Kidney tubule cell (primary cell): Measurements from ENCODE around the gene BUB1B.
A peak's percentile ranks its signal among the peaks of the same experiment; 100 is the strongest.

Source experiments
- DNase-seq: peaks from one replicate; pipeline ENCODE4 v3.0.0-alpha.2; 2018; ENCODE audit warnings: low spot score

BUB1B gene

DNA sequence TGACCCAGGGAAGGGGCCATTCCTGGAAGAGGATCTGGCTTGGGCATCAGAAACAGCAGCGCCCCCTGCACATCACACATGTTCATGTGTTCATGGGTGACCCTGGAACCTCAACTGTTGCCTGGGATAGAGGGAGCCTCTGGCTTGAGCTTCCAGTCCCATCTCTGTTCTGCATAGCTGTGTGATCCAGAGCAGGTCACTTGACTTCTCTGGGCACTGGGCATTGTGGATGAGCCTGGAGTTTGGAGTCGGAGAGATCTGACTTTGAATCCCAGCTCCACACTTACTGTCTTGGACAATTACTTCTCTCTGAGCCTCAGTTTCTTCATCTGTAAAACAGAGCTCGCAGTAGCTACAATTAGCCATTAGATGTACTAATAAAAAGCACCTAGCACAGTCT, 93.6 kb downstream of the BUB1B start:
- DNase-seq: no peak

GRCh38 chr15:40255033-40255432, 94.2 kb downstream of the BUB1B start:
- DNase-seq: no peak

DNA sequence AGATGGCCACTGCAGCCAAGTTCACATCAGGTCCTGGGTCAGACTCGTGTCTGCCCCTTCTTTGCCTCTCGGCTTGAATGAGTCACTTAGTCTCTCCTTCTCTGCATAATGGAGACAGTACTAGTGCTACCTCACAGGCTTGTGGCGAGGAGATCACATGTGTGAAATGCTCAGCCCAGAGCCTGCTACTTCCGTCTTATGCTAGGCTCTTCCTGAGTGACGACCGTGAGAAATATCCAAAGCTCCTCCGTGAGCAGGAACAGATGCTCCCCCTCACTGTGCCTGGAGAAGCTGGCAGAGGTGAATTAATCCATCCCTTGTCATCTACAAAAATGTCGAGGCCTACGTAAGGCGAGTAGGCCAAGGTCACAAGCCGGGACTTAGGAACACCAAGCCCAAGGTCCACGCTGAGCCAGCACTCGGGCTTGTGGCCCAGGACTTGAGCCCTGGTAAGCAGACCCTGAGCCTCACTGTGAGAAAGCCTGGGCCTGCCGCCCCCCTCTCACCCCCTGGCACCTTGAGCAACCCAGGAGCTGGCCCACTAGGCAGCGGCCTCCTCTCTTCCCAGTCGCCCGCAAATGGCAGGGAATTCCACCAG, 95.9 kb downstream of the BUB1B start:
- DNase-seq: peak; percentile 55

GRCh38 chr15:40257656-40258450, 97.0 kb downstream of the BUB1B start:
- peak; percentile 24 for DNase-seq

GRCh38 chr15:40258544-40258943, 97.7 kb downstream of the BUB1B start:
- DNase-seq: peak; percentile 34

GRCh38 chr15:40259021-40259420, 98.2 kb downstream of the BUB1B start:
- DNase-seq: no peak

GRCh38 chr15:40263024-40263754, 102.3 kb downstream of the BUB1B start:
- DNase-seq: no peak

GRCh38 chr15:40264321-40265153, 103.7 kb downstream of the BUB1B start:
- no peak for DNase-seq

DNA sequence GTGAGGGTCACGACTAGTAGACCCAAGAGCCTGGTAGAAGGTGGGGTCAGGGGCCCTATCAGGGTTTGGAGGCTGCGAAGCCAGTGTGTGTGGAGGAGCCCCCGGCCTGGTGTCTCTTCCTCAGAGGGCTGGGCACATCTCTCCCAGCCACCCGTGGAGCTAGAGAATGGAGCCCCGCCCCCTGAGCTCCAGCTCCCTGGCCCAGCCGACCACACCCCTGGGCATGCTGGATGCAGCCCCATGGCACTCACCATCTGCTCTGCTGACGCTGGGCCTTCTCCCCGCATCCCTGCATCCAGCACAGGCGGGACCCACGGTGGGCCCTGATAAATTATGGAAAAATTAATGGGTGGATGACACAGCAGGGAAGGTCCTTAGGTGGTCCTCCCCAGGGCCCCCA, 104.5 kb downstream of the BUB1B start:
- DNase-seq: no peak

DNA sequence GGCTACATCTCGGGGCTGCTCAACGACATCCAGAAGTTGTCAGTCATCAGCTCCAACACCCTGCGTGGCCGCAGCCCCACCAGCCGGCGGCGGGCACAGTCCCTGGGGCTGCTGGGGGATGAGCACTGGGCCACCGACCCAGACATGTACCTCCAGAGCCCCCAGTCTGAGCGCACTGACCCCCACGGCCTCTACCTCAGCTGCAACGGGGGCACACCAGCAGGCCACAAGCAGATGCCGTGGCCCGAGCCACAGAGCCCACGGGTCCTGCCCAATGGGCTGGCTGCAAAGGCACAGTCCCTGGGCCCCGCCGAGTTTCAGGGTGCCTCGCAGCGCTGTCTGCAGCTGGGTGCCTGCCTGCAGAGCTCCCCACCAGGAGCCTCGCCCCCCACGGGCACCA, 105.0 kb downstream of the BUB1B start:
- no peak for DNase-seq

DNA sequence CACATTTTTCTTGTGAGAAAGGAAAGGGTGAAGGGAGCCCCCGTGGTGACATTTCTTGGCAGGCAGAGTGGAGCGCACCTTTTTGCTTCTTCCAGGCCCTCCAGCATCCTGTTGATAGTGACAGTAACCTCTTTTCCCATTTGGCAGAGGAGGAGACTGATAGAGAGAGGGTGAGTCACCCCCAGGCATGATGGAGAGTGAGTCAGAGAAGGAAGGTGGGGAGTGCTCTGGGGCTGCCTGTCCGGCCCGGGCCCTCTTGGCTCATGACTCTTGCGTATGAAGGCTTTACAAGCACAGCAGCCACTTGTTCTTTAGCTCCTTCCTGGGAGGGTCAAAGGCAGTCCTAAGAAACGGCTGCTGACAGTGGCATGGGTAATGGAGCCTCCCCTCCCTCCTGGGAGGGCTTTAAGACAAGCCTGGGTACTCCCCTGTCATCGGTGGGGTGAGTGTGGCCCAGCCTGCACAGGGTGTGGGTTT, 106.0 kb downstream of the BUB1B start:
- DNase-seq: peak; percentile 87

DNA sequence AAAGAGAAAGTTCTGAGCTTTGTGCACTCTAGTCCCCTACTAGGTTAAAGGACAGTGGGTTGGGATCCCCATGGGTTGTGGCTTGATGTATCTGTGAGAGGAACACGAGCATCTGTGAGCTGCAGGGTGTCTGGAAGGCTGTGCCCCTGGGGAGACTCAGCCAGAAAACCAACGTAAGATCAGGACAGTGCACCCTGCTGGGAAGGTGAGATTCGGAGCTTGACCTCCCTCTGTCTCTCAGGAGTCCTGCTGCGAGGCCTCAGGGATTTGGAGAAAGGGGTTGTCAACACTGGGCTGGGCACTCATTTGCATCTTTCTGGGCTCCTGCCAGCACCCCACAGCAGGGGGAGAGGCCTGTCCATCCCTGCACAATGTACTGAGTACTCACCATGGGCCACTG, 106.8 kb downstream of the BUB1B start:
- no peak for DNase-seq

DNA sequence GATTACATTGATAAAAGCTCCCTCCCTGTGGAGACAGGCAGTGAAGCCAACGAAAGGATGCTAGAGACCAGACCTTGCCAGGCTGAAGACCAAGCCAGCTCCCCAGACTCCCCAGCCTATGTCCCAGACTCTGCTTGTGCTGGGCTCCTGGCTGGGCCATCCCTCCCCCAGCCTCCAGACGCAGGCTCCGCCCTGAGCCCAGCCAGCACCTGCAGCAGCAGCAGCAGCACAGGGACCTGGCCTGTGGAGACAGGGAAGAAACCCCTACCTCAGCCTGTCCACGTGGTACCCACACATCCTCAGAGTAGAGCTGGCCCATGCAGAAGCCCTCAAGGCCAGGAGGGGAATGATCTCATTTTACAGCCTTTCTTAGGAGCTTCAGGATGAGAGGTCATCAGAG, 108.7 kb downstream of the BUB1B start:
- DNase-seq: no peak

DNA sequence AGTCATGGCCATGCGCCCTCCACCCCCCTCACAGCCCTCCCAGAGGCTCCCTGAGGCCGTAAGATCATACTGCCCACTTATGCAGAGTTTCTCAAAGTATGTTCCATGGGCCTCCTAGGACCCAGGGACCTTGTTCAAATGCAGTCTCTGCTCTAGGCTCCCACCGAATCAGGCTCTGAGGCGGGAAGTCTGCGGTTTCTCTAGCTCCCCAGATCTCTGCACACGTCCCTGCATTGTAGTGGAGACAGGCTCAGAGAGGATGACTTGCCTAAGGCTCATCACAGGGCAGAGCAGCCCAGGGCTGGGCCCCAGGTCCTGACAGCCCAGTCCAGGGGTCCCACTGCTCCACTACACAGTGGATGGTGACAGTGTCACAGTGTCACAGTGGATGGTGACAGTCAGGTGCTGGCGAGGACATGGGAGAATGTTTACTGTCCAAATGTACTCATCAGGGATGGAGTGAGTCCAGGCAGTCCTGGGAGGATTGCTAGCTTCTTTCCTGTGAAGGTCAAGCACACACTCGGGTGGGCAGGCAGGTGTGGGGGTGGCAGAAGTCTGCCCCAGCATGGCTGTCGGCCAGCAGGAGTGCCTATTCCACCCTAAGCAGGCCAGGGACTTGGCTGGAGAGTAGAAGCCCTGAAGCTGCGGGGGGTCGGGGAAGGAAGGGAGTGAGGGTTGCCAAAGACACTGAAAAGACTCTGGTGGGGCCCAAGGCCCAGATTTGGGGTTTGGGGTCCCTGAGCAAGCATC, 109.6 kb downstream of the BUB1B start:
- no peak for DNase-seq
